Uterus (tissue), 4 donors: ENCODE data around the gene SFMBT2. TPM values are rescaled to one million over a fixed set of nuclear protein-coding genes. Genes with fewer than 3 reads are reported as not detected.

ENCODE experiments used
- DNase-seq, 2 donors: peaks; one replicate each; pipeline ENCODE4 v3.0.0-alpha.2; 2019 to 2020
- H3K27ac ChIP-seq, 2 donors: fragments of 200-600 bp; sonication (generic); 1 replicate in 1 of 2; 2 replicates in 1 of 2; pipeline ENCODE4 v1.5.1; 2016 to 2018
- H3K27me3 ChIP-seq, 2 donors: fragments of 200-600 bp; sonication (generic); one replicate each; pipeline ENCODE4 v1.5.1; 2018 to 2019; ENCODE audit warnings: control low read depth in 1 of 2
- H3K36me3 ChIP-seq, 2 donors: fragments of 200-600 bp; sonication (generic); one replicate each; pipeline ENCODE4 v1.5.1; 2019; ENCODE audit warnings: control low read depth in 1 of 2
- H3K4me1 ChIP-seq, 2 donors: fragments of 200-600 bp; sonication (generic); one replicate each; pipeline ENCODE4 v1.5.1; 2018 to 2019; ENCODE audit warnings: control low read depth in 1 of 2
- H3K4me3 ChIP-seq, 2 donors: fragments of 200-600 bp; sonication (generic); 1 replicate in 1 of 2; 2 replicates in 1 of 2; pipeline ENCODE4 v1.5.1; 2018 to 2019; ENCODE audit warnings: mild to moderate bottlenecking in 1 of 2
- H3K9me3 ChIP-seq, 2 donors: fragments of 200-600 bp; sonication (generic); one replicate each; pipeline ENCODE4 v1.5.1; 2019; ENCODE audit warnings: control low read depth in 1 of 2
- CTCF ChIP-seq, 4 experiments: fragments of 200-600 bp in 2 of 4; fragments of 450-650 bp in 2 of 4; sonication (generic) in 2 of 4; IDR thresholded peaks; one replicate each; pipeline ENCODE4 v1.5.1; 2016 to 2019; ENCODE audit warnings: antibody characterized with exemption in 4 of 4, mild to moderate bottlenecking in 2 of 4, moderate library complexity in 1 of 4
- POLR2A ChIP-seq, 2 donors: fragments of 450-650 bp; IDR thresholded peaks; one replicate each; pipeline ENCODE4 v1.6.1; 2016; ENCODE audit warnings: antibody characterized with exemption in 2 of 2, mild to moderate bottlenecking in 1 of 2, moderate library complexity in 1 of 2
- intact Hi-C: fragments of 100-400 bp; cut with DNase I; formaldehyde crosslinking; loops from one replicate; pipeline ENCODE4 v1.15.1; 2023; ENCODE audit warnings: low total_unique reads
- total RNA-seq, 4 donors: library from RNA; depleted of rRNA in 3 of 4; stranded (reverse); fragments of >200 nt in 3 of 4; gene quantifications; one replicate each; pipeline versions ENCODE4 v1.1.0 to v1.2.4, GENCODE V29; 2014 to 2023
- donor health status: DM: yes; HTN: yes; CAD: no.

SFMBT2 gene
- total RNA-seq, 4 donors from 2014 or later: 7.7 to 23.4 (median 14.7) TPM

DNA sequence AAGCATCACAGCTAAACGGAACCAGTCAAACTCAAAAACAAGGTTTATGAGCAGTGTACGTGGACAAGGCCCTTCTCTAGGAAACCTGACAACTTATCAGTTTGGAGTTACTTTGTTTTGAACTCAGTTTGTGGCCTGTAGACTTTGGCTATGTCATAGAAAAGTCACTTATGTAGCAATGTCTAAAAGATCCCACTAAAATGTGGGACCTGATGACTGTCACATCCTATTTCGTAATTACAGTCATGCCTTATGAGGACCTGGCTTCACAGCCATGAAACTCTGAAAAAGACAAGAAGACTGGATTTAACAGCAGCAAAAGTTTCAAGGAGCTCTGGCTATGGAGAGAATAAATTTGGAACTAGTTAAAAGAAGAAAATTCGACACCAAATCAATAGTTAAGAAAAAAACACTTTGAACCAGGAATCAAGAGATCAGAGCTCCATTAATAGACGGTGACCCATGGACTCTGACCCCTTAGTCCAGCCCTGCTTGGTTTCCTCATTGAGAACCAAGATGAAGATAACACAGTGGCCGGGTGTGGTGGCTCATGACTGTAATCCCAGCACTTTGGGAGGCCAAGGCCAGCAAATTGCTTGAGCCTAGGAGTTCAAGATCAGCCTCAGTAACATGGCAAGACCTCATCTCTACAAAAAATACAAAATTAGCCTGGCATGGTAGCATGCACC is 204.3 kb downstream of the SFMBT2 start:
- no peak for DNase-seq
- no peaks in the 10 kb centered on the region for H3K9me3 ChIP-seq
- no peak overlapping the region for H3K4me3 ChIP-seq
- no peak overlapping the region for H3K27ac ChIP-seq
- intact Hi-C loops: no loop called here
- TF ChIP-seq POLR2A (IDR thresholded peaks at IDR 0.05) (no peak), CTCF (IDR thresholded peaks at IDR 0.05) (no peak)
- H3K4me1 ChIP-seq: no peaks in the 10 kb centered on the region
- H3K27me3 ChIP-seq: no peaks in the 10 kb centered on the region
- no peaks in the 10 kb centered on the region for H3K36me3 ChIP-seq

DNA sequence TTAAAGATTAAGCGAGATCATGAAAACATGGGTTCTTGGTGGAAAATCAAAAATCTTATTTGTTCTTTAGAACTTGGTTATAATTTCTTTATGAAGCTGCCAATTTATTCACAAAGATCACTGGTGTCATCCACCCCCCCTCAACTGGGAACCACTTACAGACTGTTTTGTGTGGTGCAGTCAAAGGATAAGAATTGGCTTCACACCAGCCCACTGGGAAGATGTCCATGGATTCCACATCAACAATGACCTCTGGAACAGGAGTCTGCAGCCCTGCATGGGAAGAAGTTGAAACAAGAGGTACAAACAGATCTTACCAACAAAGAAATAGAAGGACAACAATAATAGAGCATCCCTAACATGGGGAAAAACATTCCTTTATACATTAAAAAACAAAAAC is 205.2 kb downstream of the SFMBT2 start:
- Histone ChIP-seq H3K27ac (no peak overlapping the region), H3K27me3 (no peaks in the 10 kb centered on the region), H3K4me3 (no peak overlapping the region), H3K4me1 (no peaks in the 10 kb centered on the region), H3K36me3 (no peaks in the 10 kb centered on the region), H3K9me3 (no peaks in the 10 kb centered on the region)
- no peak for TF ChIP-seq CTCF (IDR thresholded peaks at IDR 0.05)
- TF ChIP-seq POLR2A (IDR thresholded peaks at IDR 0.05): no peak
- no peak for DNase-seq
- intact Hi-C loops: no loop called here

- H3K27me3 ChIP-seq: no peaks in the 10 kb centered on the region
- H3K4me3 ChIP-seq: no peak overlapping the region
- no peak for DNase-seq
These were observed 208.0 kb downstream of the SFMBT2 start for GRCh38 chr10:7202793-7203355.

GRCh38 chr10:7199152-7199760 is 211.6 kb downstream of the SFMBT2 start:
- H3K27me3 ChIP-seq: no peaks in the 10 kb centered on the region
- no peak overlapping the region for H3K4me3 ChIP-seq
- H3K4me1 ChIP-seq: no peaks in the 10 kb centered on the region
- H3K9me3 ChIP-seq: no peaks in the 10 kb centered on the region
- TF ChIP-seq POLR2A (IDR thresholded peaks at IDR 0.05) (no peak), CTCF (IDR thresholded peaks at IDR 0.05) (no peak)
- DNase-seq: no peak
- H3K36me3 ChIP-seq: no peaks in the 10 kb centered on the region
- intact Hi-C loops: no loop called here
- no peak overlapping the region for H3K27ac ChIP-seq

More at GRCh38 chr10:7202793-7203355, 208.0 kb downstream of the SFMBT2 start:
- TF ChIP-seq CTCF (IDR thresholded peaks at IDR 0.05): no peak
- TF ChIP-seq POLR2A (IDR thresholded peaks at IDR 0.05): no peak
- Histone ChIP-seq H3K9me3 (no peaks in the 10 kb centered on the region), H3K27ac (no peak overlapping the region), H3K36me3 (no peaks in the 10 kb centered on the region), H3K4me1 (no peaks in the 10 kb centered on the region)
- intact Hi-C loops: no loop called here

- TF ChIP-seq CTCF (IDR thresholded peaks at IDR 0.05) (no peak), POLR2A (IDR thresholded peaks at IDR 0.05) (no peak)
- no peak overlapping the region for H3K27ac ChIP-seq
- H3K36me3 ChIP-seq: no peaks in the 10 kb centered on the region
- H3K4me1 ChIP-seq: no peaks in the 10 kb centered on the region
- no peak for DNase-seq
- no peaks in the 10 kb centered on the region for H3K27me3 ChIP-seq
- no peaks in the 10 kb centered on the region for H3K9me3 ChIP-seq
- intact Hi-C loops: no loop called here
- H3K4me3 ChIP-seq: no peak overlapping the region
These were observed 214.6 kb downstream of the SFMBT2 start for GRCh38 chr10:7196284-7196683.
